Gastrocnemius medialis (tissue), 4 donors: ENCODE data around the gene IL21. TPM values are rescaled to one million over a fixed set of nuclear protein-coding genes. Genes with fewer than 3 reads are reported as not detected.

Source experiments
- ATAC-seq, 2 donors: fragments of 150-250 bp; one replicate each; pipeline ENCODE4 v1.9.1; 2016
- DNase-seq, 2 donors: peaks; one replicate each; pipeline ENCODE4 v3.0.0-alpha.2; 2019
- H3K27ac ChIP-seq, 4 donors: fragments of 200-600 bp; sonication (generic); 1 replicate in 1 of 4; 2 replicates in 3 of 4; pipeline ENCODE4 v1.5.1; 2016 to 2018; ENCODE audit warnings: mild to moderate bottlenecking in 2 of 4, moderate library complexity in 1 of 4
- H3K27me3 ChIP-seq, 3 donors: fragments of 200-600 bp; sonication (generic) in 2 of 3; 1 replicate in 1 of 3; 2 replicates in 2 of 3; pipeline versions ENCODE4 v1.5.1 to v1.6.0; 2016 to 2019; ENCODE audit warnings: mild to moderate bottlenecking in 1 of 3, moderate library complexity in 1 of 3
- H3K36me3 ChIP-seq, 2 donors: fragments of 200-600 bp; sonication (generic) in 1 of 2; one replicate each; pipeline ENCODE4 v1.5.1; 2017 to 2018
- H3K4me1 ChIP-seq, 2 donors: fragments of 200-600 bp; sonication (generic) in 1 of 2; one replicate each; pipeline ENCODE4 v1.5.1; 2016 to 2017; ENCODE audit warnings: mild to moderate bottlenecking in 2 of 2
- H3K4me3 ChIP-seq, 4 donors: fragments of 200-600 bp; sonication (generic) in 3 of 4; 1 replicate in 1 of 4; 2 replicates in 3 of 4; pipeline ENCODE4 v1.5.1; 2016 to 2019; ENCODE audit warnings: mild to moderate bottlenecking in 2 of 4
- H3K9me3 ChIP-seq, 3 donors: fragments of 200-600 bp; sonication (generic) in 2 of 3; 1 replicate in 1 of 3; 2 replicates in 2 of 3; pipeline ENCODE4 v1.5.1; 2016 to 2019
- CTCF ChIP-seq, 5 experiments: fragments of 450-650 bp in 3 of 5; fragments of 200-600 bp in 2 of 5; sonication (generic) in 2 of 5; IDR thresholded peaks in 4 of 5; conservative IDR thresholded peaks in 1 of 5; 1 replicate in 4 of 5; 2 replicates in 1 of 5; pipeline ENCODE4 v1.5.1; 2016 to 2019; ENCODE audit warnings: antibody characterized with exemption in 5 of 5, mild to moderate bottlenecking in 3 of 5, moderate library complexity in 3 of 5
- POLR2A ChIP-seq, 2 donors: fragments of 450-650 bp; IDR thresholded peaks; one replicate each; pipeline ENCODE4 v1.6.1; 2017; ENCODE audit warnings: antibody characterized with exemption in 2 of 2, mild to moderate bottlenecking in 2 of 2, moderate library complexity in 2 of 2
- in situ Hi-C, 4 donors: fragments of 200-750 bp; cut with MboI; loops; one replicate each; pipeline versions ENCODE4 v1.15.0 to v1.8.0; 2017; ENCODE audit warnings: low sequenced_read_pairs in 4 of 4
- intact Hi-C: fragments of 100-400 bp; cut with DNase I; formaldehyde crosslinking; loops from one replicate; pipeline ENCODE4 v1.15.1; 2023; ENCODE audit warnings: low total_unique reads
- total RNA-seq, 4 donors: library from RNA; depleted of rRNA; stranded (reverse); fragments of >200 nt; gene quantifications; one replicate each; pipeline versions ENCODE4 v1.1.0 to v1.2.3, GENCODE V29; 2016

Gene IL21
- total RNA-seq, 4 donors from 2014 or later, result not detected

- Histone ChIP-seq H3K4me3 (no peak overlapping the region), H3K4me1 (no peaks in the 10 kb centered on the region), H3K27ac (no peak overlapping the region), H3K27me3 (no peaks in the 10 kb centered on the region), H3K36me3 (no peaks in the 10 kb centered on the region), H3K9me3 (no peaks in the 10 kb centered on the region)
- DNase-seq (no peak), ATAC-seq (no peak)
- intact Hi-C loops (no loop called here), in situ Hi-C loops (no loop called here)
- no peak for TF ChIP-seq CTCF (IDR thresholded peaks at IDR 0.05 in 4 of 5, conservative IDR thresholded peaks at IDR 0.05 in 1 of 5)
- no peak for TF ChIP-seq POLR2A (IDR thresholded peaks at IDR 0.05)
These were observed 15.8 kb upstream of the IL21 start for GRCh38 chr4:122636697-122637096.

GRCh38 chr4:122635205-122635604 lies 14.3 kb upstream of the IL21 start:
- H3K4me3 ChIP-seq, result no peak overlapping the region
- no peak for ATAC-seq
- intact Hi-C loops, result no loop called here
- in situ Hi-C loops, result no loop called here
- H3K4me1 ChIP-seq, result no peaks in the 10 kb centered on the region
- no peak for DNase-seq
- H3K27ac ChIP-seq, result no peak overlapping the region
- no peaks in the 10 kb centered on the region for H3K9me3 ChIP-seq
- H3K36me3 ChIP-seq, result no peaks in the 10 kb centered on the region
- no peak for TF ChIP-seq POLR2A (IDR thresholded peaks at IDR 0.05)
- no peak for TF ChIP-seq CTCF (IDR thresholded peaks at IDR 0.05 in 4 of 5, conservative IDR thresholded peaks at IDR 0.05 in 1 of 5)
- no peaks in the 10 kb centered on the region for H3K27me3 ChIP-seq

GRCh38 chr4:122633211-122633610 lies 12.3 kb upstream of the IL21 start:
- Histone ChIP-seq H3K9me3 (no peaks in the 10 kb centered on the region), H3K4me3 (no peak overlapping the region), H3K27ac (no peak overlapping the region), H3K27me3 (no peaks in the 10 kb centered on the region), H3K4me1 (no peaks in the 10 kb centered on the region), H3K36me3 (no peaks in the 10 kb centered on the region)
- ATAC-seq, result no peak
- DNase-seq, result no peak
- TF ChIP-seq POLR2A (IDR thresholded peaks at IDR 0.05) (no peak), CTCF (IDR thresholded peaks at IDR 0.05 in 4 of 5, conservative IDR thresholded peaks at IDR 0.05 in 1 of 5) (no peak)
- intact Hi-C loops (no loop called here), in situ Hi-C loops (no loop called here)

GRCh38 chr4:122632396-122633143 lies 11.7 kb upstream of the IL21 start:
- in situ Hi-C loops, result no loop called here
- no peaks in the 10 kb centered on the region for H3K36me3 ChIP-seq
- no peaks in the 10 kb centered on the region for H3K27me3 ChIP-seq
- DNase-seq, result no peak
- no peaks in the 10 kb centered on the region for H3K4me1 ChIP-seq
- no peak overlapping the region for H3K4me3 ChIP-seq
- H3K9me3 ChIP-seq, result no peaks in the 10 kb centered on the region
- no peak for ATAC-seq
- no peak overlapping the region for H3K27ac ChIP-seq
- intact Hi-C loops, result no loop called here
- TF ChIP-seq CTCF (IDR thresholded peaks at IDR 0.05 in 4 of 5, conservative IDR thresholded peaks at IDR 0.05 in 1 of 5), result no peak
- no peak for TF ChIP-seq POLR2A (IDR thresholded peaks at IDR 0.05)

GRCh38 chr4:122625156-122625555 lies 4.3 kb upstream of the IL21 start:
- TF ChIP-seq CTCF (IDR thresholded peaks at IDR 0.05 in 4 of 5, conservative IDR thresholded peaks at IDR 0.05 in 1 of 5) (no peak), POLR2A (IDR thresholded peaks at IDR 0.05) (no peak)
- Histone ChIP-seq H3K27me3 (no peaks in the 10 kb centered on the region), H3K4me1 (no peaks in the 10 kb centered on the region), H3K9me3 (no peaks in the 10 kb centered on the region), H3K27ac (no peak overlapping the region), H3K4me3 (no peak overlapping the region), H3K36me3 (no peaks in the 10 kb centered on the region)
- in situ Hi-C loops, result no loop called here
- ATAC-seq, result no peak
- intact Hi-C loops, result no loop called here
- DNase-seq, result no peak
